HG02840 (cell line): Measurements from ENCODE around the gene BICD1.

ENCODE experiments used
- ATAC-seq: cut with Tn5 transposase; IDR thresholded peaks from one replicate; pipeline ENCODE4 v1.9.1; 2021; ENCODE audit warnings: mild to moderate bottlenecking, moderate library complexity, moderate number of reproducible peaks; ENCODE audit not compliant: unreplicated experiment, low FRiP score

BICD1 gene

DNA sequence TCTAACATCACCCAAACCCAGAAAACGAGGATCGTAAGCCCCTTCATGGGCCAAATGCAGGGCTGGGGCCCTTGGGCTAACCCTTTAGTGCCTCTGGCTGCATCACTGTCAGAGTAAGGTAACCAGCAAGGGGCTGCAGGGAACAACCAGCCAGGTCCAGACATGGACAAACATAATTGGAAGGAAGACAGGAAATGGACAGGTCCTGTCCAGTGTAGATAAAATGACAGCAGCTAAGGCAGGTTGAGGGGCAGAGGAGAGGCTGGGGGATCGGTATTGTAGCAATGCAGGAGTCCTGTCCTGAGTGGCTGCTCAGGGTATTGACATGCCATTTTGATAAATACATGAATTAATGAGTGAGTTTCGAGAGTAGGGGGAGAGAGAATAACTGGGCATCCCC is 29.8 kb downstream of the BICD1 start:
- no peak for ATAC-seq

DNA sequence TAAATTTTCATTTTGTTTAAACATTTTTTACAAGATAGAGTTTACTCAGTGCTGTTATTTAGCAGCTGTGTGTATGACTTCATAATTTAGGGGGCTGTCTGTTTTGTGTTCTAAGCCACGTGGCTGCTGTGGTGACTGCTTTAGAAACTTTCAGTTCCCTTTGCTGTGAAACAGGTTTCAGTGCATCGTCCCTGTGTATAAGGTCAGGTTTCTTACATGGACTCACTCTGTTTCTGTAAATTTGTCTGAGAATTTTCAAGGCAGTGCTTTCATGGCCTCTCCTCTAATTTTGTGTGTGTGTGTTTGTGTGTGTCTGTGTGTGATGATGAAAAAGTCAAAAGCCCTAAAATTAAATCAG is 32.4 kb downstream of the BICD1 start:
- peak; percentile 91 for ATAC-seq

GRCh38 chr12:32140877-32141276 is 34.2 kb downstream of the BICD1 start:
- no peak for ATAC-seq

DNA sequence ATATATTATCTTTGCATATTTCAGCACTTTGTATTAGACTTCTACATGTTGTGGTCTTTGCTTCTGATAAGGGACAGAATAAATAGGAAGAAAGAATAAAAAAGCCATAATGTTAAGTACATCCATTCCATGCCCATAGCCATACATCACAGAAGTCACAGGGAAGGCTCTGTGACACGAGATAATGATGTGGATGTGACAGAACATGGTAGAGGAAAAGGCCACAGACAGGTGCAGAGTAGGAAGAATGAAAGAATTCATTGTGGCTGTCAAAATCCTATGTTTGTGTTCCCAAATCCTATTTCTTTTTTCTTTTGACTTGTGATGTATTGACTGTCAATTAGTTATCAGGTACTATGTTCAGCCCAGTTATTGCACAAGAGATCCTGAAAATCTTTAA is 38.4 kb downstream of the BICD1 start:
- no peak for ATAC-seq

DNA sequence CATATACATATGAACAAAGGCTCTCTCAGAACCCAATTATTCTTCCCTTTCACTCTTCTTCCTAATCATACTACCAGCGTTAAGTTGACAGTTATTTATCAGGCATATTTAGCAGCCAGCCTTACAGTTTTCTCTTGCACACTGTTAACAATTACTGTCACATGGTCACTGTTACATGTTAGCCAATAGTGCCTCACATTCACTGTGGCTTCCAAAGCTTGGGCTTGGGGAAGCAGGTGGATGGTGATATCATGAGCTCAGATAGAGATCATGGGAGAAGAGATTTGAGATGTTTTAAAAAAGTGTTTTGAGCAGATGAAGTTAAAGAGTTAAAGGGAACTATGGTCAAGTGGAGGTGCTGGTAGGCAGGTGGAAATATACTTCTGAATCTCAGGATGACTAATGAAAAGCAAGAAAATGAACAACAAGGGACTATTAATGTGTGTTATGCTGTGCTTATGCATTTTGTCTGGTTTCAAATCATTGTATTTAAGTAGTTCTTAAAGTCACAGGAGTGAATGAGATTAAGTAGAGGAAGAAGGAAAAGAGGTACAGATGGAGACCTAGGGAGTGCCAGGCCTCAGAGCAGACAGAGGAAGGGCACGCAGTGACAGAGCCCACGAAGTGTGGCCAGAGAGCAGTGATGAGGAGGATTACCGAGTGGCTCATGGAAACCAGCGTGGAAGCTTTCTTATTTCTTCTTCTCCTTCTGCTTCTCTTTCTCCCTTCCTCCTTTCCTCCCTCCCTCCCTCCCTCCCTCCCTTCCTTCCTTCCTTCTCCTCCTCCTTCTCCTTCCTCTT is 39.6 kb downstream of the BICD1 start:
- ATAC-seq = peak; percentile 78

GRCh38 chr12:32148372-32148771 is 41.7 kb downstream of the BICD1 start:
- no peak for ATAC-seq

- ATAC-seq = no peak
Observed at GRCh38 chr12:32149489-32149888, 42.8 kb downstream of the BICD1 start.

DNA sequence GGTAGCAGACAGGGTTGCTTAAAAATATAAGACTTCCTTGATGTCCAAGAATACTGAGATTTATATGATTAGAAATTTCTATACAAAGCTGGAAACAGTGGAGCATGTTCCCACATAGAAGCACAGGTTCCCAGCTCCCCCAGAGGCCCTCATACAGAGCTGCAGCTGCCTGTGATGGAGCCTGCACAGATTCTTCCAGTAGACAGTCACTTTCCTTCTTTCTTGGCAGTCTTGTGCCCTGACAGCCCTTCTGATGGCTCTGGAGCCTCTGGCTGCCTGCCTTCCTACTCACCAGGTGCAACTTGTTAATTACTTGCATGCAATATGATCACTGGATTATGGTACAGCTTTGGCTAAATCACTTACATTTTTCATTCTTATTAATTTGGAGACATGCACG is 44.4 kb downstream of the BICD1 start:
- ATAC-seq = no peak

DNA sequence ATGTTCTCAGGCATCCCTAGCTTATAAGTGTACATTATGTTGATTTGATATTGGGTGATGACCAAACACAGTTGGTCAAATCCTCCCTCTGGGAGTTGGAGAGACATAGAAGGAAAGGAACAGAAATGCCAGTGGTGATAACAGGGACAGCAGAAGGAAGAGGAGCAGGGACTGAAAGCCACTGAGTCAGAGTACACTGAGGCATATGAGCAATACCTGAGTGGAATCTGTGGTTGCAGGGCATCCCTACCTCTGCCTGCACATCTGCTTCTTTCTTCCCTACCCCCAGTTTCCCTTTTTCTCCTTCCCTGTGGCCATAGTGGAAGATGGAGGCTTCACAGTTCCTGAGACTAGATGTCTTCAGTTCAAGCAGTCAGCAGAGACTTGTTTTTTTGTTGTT is 44.9 kb downstream of the BICD1 start:
- ATAC-seq = no peak

DNA sequence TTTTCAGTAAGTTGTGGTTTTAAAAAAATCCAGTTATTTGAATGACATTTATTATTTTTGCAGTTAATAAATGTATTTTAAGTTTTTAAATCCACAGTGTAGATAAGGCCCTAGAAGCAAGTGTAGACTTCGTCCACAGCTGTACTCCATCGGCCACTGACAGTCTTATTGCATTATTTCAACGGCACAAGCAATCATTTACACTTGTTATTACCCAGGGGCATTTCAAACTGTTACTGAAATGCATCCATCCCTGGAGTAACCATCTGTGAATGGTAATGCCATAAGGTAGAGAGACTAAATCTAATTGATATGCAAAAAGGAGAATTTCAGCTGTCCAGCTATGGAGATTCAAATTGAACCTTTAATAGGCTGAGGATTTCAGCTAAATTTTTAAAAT is 48.4 kb downstream of the BICD1 start:
- no peak for ATAC-seq

- no peak for ATAC-seq
Observed at GRCh38 chr12:32155961-32156529, 49.4 kb downstream of the BICD1 start.

DNA sequence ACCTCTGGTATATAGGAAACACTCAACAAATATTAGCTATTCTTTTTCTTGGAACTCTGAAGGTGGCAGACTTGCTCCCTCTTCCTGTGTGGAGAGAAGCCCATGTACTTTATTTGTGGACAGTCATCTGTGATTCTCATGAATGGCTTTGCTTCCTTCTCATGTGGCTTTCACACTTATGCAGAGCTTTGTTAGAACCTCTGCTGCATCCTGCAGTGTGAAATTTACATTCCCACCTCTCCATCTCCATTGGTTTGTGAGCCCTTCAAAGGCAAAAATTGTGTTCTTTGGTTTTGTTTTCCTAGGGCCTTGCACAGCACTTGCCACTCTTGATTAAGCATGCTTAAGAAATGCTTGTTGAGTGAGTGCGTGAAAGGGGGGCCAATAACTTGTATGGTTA is 51.9 kb downstream of the BICD1 start:
- ATAC-seq = no peak

GRCh38 chr12:32159381-32159780 is 52.7 kb downstream of the BICD1 start:
- ATAC-seq = no peak

- no peak for ATAC-seq
Observed at GRCh38 chr12:32159925-32160324, 53.3 kb downstream of the BICD1 start.

- no peak for ATAC-seq
Observed at GRCh38 chr12:32161058-32161457, 54.4 kb downstream of the BICD1 start.

GRCh38 chr12:32163596-32163995 is 56.9 kb downstream of the BICD1 start:
- no peak for ATAC-seq

DNA sequence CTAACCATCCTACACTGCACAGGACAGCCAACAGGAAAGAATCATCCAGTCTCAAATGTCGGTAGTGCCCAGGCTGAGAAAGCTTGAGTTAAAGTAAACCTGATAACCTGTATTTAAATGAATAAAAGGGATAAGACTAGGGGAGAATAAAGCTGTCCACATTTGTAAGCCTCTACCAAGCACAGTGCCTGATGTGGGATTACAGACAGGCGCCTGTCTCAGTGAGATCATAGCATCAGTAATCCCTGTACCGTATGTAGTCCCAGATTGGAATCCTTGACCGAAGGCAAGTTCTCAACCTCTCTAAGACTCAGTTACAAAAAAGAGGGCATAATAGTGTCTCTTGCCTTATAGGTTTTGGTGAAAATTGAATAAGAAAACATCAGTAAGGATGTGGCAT is 59.9 kb downstream of the BICD1 start:
- ATAC-seq = no peak

GRCh38 chr12:32170437-32170998 is 63.9 kb downstream of the BICD1 start:
- no peak for ATAC-seq

DNA sequence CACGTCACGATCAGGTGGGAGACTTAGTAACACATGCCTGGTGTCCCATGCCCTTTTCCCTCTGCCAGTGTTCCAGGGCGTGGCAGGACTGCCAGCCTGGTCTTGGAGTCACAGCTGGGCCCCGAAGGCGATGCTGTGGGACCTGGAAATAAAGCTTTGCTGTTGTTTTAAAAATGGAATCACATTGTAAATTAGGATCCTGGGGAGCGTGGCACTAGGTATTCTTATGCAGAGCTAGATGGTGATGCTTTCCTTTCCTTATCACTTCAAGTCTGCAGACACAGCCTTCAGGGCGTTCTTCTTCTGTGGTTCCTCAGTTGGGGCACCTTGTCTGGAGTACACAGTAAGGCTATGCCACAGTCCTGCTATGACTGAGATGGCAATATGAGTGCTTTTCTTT is 64.6 kb downstream of the BICD1 start:
- no peak for ATAC-seq

GRCh38 chr12:32176606-32177005 is 70.0 kb downstream of the BICD1 start:
- no peak for ATAC-seq

GRCh38 chr12:32178341-32179010 is 71.8 kb downstream of the BICD1 start:
- ATAC-seq = no peak

DNA sequence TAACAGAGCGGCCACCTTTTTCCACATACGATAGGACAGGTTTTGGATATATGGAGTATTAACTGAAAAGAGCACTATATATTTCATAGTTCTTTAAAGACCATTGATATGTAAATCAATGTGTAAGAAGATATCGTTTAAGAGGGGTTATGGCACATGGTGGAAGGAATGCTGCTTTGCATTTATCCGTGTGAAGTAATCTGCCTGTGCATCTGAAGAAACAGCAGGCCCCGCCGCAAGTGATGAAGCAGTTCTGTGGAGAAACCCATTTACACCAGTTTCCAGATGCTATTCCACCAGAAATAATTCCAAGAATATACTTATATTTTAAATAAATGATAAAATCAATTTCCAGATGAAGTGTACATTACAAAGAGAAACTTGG is 72.4 kb downstream of the BICD1 start:
- ATAC-seq = no peak
